ENCODE data around the gene ARFRP1. TPM values are rescaled to one million over a fixed set of nuclear protein-coding genes. Genes with fewer than 3 reads are reported as not detected.

The ARFRP1 gene
- total RNA-seq, 1 donor = 21.7 TPM

DNA sequence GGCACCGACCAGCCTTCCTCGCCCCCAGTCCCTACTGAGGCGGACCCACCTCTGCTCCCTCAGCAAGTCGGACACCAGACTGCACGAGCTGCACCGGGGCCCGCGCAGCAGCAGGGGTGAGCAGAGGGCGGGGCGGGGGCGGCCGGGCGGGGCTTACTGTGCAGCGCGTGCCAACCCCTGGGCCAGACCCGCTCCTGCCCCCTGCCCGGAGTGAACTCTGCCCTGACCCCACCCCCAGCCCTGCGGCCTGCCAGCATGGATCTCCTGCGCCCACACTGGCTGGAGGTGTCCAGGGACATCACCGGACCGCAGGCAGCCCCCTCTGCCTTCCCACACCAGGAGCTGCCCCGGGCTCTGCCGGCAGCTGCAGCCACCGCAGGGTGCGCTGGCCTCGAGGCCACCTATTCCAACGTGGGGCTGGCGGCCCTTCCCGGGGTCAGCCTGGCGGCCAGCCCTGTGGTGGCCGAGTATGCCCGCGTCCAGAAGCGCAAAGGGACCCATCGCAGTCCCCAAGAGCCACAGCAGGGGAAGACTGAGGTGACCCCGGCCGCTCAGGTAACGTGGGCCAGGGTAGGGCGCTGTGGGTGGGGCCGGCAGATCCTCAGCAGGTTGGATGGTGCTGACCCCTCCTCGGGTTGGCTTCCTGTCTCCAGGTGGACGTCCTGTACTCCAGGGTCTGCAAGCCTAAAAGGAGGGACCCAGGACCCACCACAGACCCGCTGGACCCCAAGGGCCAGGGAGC, 30.3 kb upstream of the ARFRP1 start:
- Histone ChIP-seq H3K27me3 (ENCODE audit: insufficient read depth, low read length) (no peaks in the 10 kb centered on the region), H3K4me3 (ENCODE audit: insufficient read depth, low read length) (no peak overlapping the region), H3K36me3 (ENCODE audit: insufficient read depth, low read length) (peaks cover 23% of the 10 kb centered on the region), H2AFZ (ENCODE audit: low read length) (no peak overlapping the region), H3K4me1 (ENCODE audit: insufficient read depth, low read length) (peaks cover 9% of the 10 kb centered on the region), H4K20me1 (ENCODE audit: insufficient read depth, low read length) (peaks cover 23% of the 10 kb centered on the region), H3K27ac (ENCODE audit: low read depth, low read length) (no peak overlapping the region), H3K4me2 (ENCODE audit: insufficient read depth, low read length) (no peak overlapping the region), H3K79me2 (ENCODE audit: insufficient read depth, low read length) (peaks cover 6% of the 10 kb centered on the region), H3K9me3 (ENCODE audit: low read depth, low read length) (no peaks in the 10 kb centered on the region)
- DNase-seq (ENCODE audit: insufficient read length, low spot score, missing footprints) = peak; percentile 86
- TF ChIP-seq, protein P1, sequence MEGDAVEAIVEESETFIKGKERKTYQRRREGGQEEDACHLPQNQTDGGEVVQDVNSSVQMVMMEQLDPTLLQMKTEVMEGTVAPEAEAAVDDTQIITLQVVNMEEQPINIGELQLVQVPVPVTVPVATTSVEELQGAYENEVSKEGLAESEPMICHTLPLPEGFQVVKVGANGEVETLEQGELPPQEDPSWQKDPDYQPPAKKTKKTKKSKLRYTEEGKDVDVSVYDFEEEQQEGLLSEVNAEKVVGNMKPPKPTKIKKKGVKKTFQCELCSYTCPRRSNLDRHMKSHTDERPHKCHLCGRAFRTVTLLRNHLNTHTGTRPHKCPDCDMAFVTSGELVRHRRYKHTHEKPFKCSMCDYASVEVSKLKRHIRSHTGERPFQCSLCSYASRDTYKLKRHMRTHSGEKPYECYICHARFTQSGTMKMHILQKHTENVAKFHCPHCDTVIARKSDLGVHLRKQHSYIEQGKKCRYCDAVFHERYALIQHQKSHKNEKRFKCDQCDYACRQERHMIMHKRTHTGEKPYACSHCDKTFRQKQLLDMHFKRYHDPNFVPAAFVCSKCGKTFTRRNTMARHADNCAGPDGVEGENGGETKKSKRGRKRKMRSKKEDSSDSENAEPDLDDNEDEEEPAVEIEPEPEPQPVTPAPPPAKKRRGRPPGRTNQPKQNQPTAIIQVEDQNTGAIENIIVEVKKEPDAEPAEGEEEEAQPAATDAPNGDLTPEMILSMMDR (IDR thresholded peaks at IDR 0.05; ENCODE audit: extremely low read depth, low read depth, low read length) = no peak

DNA sequence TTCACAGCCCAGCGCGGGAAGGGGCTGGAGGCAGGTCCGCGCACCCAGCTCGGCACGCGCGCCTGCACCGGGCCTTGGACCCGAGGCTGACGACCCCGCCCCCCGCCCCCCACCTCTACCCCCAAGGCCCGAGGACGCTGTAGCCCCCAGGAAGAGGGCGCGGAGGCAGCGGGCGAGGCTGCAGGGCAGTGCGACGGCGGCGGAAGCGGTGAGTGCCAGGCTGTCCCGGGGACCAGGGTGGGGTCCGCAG, 29.8 kb upstream of the ARFRP1 start:
- TF ChIP-seq, protein P1 (IDR thresholded peaks at IDR 0.05; ENCODE audit: extremely low read depth, low read depth, low read length) = no peak
- Histone ChIP-seq H3K36me3 (ENCODE audit: insufficient read depth, low read length) (peaks cover 20% of the 10 kb centered on the region), H3K4me3 (ENCODE audit: insufficient read depth, low read length) (no peak overlapping the region)

DNA sequence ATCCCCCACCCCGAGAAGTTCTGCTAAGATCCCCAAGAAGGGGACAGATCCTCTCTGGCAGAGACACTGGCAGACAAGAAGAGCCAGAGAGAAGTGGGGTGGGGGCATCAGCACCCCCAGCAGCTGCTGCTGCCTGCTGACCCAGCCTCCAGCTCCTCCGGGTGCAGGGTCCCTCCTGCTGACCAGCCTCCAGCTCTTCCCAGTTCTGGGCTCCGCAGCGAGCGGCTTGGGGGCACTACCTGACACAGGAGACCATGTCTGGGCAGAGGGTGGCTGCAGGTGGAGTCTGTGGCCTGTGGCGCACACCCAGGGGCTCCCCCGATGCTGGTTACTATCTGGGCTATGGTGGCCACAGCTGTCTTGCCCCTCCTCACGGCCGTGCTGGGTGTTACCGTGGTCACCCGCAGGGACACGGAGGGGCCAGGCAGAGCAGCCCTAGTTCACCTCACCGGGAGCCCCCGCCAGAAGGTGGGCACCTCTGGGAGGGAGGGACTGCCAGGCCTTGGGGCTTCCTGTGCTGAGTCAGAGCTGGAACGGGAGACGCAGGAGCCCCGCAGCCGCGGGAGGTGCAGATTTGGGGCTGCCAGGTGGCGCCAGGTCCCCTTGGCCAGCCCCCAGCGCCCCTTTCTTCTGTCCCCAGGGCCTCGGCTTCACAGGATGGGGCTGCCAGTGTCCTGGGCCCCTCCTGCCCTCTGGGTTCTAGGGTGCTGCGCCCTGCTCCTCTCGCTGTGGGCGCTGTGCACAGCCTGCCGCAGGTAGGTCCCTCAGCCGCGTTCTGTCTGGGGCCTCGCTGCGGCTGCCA, 29.3 kb upstream of the ARFRP1 start:
- H3K27ac ChIP-seq (ENCODE audit: low read depth, low read length) = no peak overlapping the region
- H3K36me3 ChIP-seq (ENCODE audit: insufficient read depth, low read length) = peaks cover 16% of the 10 kb centered on the region
- no peak overlapping the region for H3K4me2 ChIP-seq (ENCODE audit: insufficient read depth, low read length)

More for the DNA sequence above, 29.8 kb upstream of the ARFRP1 start:
- peaks cover 28% of the 10 kb centered on the region for H4K20me1 ChIP-seq (ENCODE audit: insufficient read depth, low read length)
- DNase-seq (ENCODE audit: insufficient read length, low spot score, missing footprints) = peak; percentile 73
- H2AFZ ChIP-seq (ENCODE audit: low read length) = no peak overlapping the region
- H3K79me2 ChIP-seq (ENCODE audit: insufficient read depth, low read length) = peaks cover 11% of the 10 kb centered on the region
- no peak overlapping the region for H3K4me2 ChIP-seq (ENCODE audit: insufficient read depth, low read length)
- H3K27me3 ChIP-seq (ENCODE audit: insufficient read depth, low read length) = no peaks in the 10 kb centered on the region
- H3K4me1 ChIP-seq (ENCODE audit: insufficient read depth, low read length) = peaks cover 9% of the 10 kb centered on the region
- no peaks in the 10 kb centered on the region for H3K9me3 ChIP-seq (ENCODE audit: low read depth, low read length)
- no peak overlapping the region for H3K27ac ChIP-seq (ENCODE audit: low read depth, low read length)

More for the DNA sequence above, 29.3 kb upstream of the ARFRP1 start:
- DNase-seq (ENCODE audit: insufficient read length, low spot score, missing footprints) = peak; percentile 91
- no peaks in the 10 kb centered on the region for H3K9me3 ChIP-seq (ENCODE audit: low read depth, low read length)
- no peak overlapping the region for H2AFZ ChIP-seq (ENCODE audit: low read length)
- TF ChIP-seq, protein P1 (IDR thresholded peaks at IDR 0.05; ENCODE audit: extremely low read depth, low read depth, low read length) = no peak
- no peaks in the 10 kb centered on the region for H3K27me3 ChIP-seq (ENCODE audit: insufficient read depth, low read length)
- peaks cover 16% of the 10 kb centered on the region for H3K79me2 ChIP-seq (ENCODE audit: insufficient read depth, low read length)
- peaks cover 9% of the 10 kb centered on the region for H3K4me1 ChIP-seq (ENCODE audit: insufficient read depth, low read length)
- peaks cover 33% of the 10 kb centered on the region for H4K20me1 ChIP-seq (ENCODE audit: insufficient read depth, low read length)
- H3K4me3 ChIP-seq (ENCODE audit: insufficient read depth, low read length) = no peak overlapping the region
